Keratinocyte (primary cell): ENCODE measurements around the gene CFP.

Source experiments
- CTCF ChIP-seq, 3 experiments: IDR thresholded peaks in 1 of 3; conservative IDR thresholded peaks in 1 of 3; optimal IDR thresholded peaks in 1 of 3; 2 replicates in 2 of 3; 3 replicates in 1 of 3; pipeline versions ENCODE3 to v1.5.1; 2011; ENCODE audit warnings: low read length in 3 of 3, mild to moderate bottlenecking in 3 of 3, moderate library complexity in 2 of 3, control low read depth in 1 of 3, inconsistent platforms in 1 of 3; ENCODE audit not compliant: insufficient read depth in 2 of 3; ENCODE audit errors: extremely low read depth in 1 of 3
- EZH2 ChIP-seq: IDR thresholded peaks from one replicate; pipeline ENCODE4 v1.6.1; 2012; ENCODE audit warnings: inconsistent platforms, mild to moderate bottlenecking, low read length, moderate library complexity

- TF ChIP-seq CTCF (optimal IDR thresholded peaks at IDR 0.05 in 1 of 3, IDR thresholded peaks at IDR 0.05 in 1 of 3, conservative IDR thresholded peaks at IDR 0.05 in 1 of 3; ENCODE audit: extremely low read depth in 1 of 3, insufficient read depth in 2 of 3, low read length in 3 of 3) (no peak), EZH2 (no peak)
Observed at GRCh38 chrX:47584714-47585113, 45.0 kb downstream of the CFP start.
